Measurements from ENCODE around the gene SHCBP1L.

DNA sequence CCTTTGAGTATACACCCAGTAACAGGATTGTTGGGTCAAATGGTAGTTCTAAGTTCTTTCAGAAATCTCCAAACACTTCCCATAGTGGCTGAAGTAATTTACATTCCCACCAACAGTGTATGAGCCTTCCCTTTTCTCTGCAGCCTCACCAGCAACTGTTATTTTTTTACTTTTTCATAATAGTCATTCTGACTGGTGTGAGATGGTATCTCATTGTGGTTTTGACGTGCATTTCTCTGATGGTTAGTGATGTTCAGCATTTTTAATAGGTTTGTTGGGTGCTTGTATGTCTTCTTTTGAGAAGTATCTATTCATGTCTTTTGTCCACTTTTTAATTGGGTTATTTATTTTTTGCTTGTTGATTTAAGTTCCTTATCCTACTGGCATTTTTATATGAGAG lies 43.9 kb upstream of the SHCBP1L start:
- TF ChIP-seq ZNF274 (IDR thresholded peaks at IDR 0.05; ENCODE audit: borderline replicate concordance, low read depth, low read length) (no peak), BHLHE40 (IDR thresholded peaks at IDR 0.05; ENCODE audit: low read length) (no peak), TCF7 (IDR thresholded peaks at IDR 0.05; ENCODE audit: borderline replicate concordance) (no peak), TRIM28 (IDR thresholded peaks at IDR 0.05) (no peak), HMG20B (CRISPR knock-in tag; IDR thresholded peaks at IDR 0.05) (no peak), ZFP1 (CRISPR knock-in tag; IDR thresholded peaks at IDR 0.05) (no peak)
- TF ChIP-seq, protein P1, sequence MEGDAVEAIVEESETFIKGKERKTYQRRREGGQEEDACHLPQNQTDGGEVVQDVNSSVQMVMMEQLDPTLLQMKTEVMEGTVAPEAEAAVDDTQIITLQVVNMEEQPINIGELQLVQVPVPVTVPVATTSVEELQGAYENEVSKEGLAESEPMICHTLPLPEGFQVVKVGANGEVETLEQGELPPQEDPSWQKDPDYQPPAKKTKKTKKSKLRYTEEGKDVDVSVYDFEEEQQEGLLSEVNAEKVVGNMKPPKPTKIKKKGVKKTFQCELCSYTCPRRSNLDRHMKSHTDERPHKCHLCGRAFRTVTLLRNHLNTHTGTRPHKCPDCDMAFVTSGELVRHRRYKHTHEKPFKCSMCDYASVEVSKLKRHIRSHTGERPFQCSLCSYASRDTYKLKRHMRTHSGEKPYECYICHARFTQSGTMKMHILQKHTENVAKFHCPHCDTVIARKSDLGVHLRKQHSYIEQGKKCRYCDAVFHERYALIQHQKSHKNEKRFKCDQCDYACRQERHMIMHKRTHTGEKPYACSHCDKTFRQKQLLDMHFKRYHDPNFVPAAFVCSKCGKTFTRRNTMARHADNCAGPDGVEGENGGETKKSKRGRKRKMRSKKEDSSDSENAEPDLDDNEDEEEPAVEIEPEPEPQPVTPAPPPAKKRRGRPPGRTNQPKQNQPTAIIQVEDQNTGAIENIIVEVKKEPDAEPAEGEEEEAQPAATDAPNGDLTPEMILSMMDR (IDR thresholded peaks at IDR 0.05 in 2 of 3, conservative IDR thresholded peaks at IDR 0.05 in 1 of 3; ENCODE audit: insufficient read depth in 2 of 3, low read depth in 1 of 3, low read length in 3 of 3), result no peak

All from K562 (cell line).